Kidney capillary endothelial cell (primary cell): ENCODE measurements around the gene SUN3.
A peak's percentile ranks its signal among the peaks of the same experiment; 100 is the strongest.

Source experiments
- DNase-seq: peaks from one replicate; pipeline ENCODE4 v3.0.0-alpha.2; 2018; ENCODE audit warnings: low spot score

SUN3 gene

DNA sequence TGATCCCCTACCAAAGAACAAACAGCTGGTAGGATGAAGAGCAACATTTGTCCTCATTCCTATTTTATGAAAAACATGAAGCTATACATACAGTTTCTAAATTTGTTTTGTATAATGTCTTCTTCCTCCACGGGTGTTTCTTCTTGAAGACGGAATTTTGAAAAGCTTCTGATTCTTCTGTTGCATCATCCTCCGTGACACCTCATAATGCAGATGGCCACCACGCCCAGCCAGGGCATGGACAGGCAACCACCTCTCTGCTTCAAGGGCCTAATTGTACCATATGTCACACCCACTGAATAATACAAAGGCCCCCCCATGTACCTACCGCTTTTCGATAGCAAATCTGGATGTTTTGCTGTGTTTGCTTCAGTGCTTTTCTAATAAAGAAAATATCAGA is at the start of gene SUN3:
Gene SUN3, minus strand, starts transcription at position 170 of the 400 bp plus-strand sequence. Its CDS starts 169 bp downstream, at position 1.
- no peak for DNase-seq

- DNase-seq: no peak
Observed at GRCh38 chr7:48078470-48078869, 49.6 kb upstream of the SUN3 start.

DNA sequence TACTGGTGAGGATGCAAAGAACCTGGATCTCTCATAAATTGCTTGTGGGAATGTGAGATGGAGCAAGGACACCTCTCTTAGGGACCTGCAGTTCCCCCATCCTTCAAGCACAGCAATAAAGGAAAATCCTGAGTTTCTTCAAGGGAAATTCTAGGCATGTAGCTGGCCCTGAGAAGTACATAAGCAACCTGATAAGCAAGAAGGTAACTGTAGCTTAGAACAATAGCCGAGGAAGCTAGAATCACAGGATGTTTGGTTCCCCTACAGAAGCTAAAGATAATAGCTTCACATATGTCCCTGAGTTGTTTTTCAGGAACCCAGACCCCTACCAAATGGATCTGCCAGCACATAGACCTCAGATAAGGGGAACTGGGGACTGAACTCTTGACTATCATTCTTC is 48.5 kb upstream of the SUN3 start:
- no peak for DNase-seq

DNA sequence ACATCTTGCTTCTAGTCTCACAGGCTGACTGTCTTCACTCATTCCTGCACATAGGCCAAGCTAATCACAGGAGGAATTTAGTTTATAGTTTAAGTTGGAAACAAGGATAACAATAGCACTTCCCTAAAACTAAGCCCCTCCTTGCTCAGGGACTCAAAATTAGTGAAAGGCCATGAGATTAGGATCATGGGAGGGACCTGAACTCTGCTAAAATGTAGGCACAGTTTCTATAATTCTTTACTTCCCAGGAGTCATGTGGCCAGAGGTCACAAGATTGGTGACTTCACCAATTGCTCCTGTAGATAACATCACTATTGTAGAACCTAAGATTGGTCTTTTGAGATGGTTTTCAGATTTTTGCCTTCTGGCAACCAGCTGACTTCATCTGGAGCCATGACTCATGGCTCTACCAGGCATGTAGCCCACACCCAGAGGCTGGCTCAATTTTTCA is 45.3 kb upstream of the SUN3 start:
- no peak for DNase-seq

- no peak for DNase-seq
Observed at GRCh38 chr7:48067475-48067874, 38.6 kb upstream of the SUN3 start.

- no peak for DNase-seq
Observed at GRCh38 chr7:48063985-48064384, 35.1 kb upstream of the SUN3 start.

DNA sequence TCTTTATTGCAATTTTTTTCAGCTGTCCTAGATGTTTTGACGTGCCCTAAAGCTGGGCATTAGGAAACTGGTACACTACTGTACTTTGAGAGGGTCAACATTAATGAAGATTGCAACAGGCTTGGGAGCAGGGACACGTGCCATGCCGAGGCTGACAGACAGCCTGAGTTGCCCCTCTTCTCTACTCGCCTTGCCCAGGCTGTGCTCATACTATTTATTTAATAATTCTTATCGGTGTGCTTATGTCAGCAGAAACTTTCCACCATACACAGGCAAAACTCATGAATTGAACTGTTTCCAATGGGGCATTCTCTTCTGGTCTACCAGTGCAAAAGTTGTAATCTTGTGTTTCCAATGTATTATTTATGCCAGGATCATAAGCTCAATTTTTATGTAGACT is 30.8 kb upstream of the SUN3 start:
- no peak for DNase-seq

- DNase-seq: no peak
Observed at GRCh38 chr7:48058990-48059389, 30.1 kb upstream of the SUN3 start.

- no peak for DNase-seq
Observed at GRCh38 chr7:48053736-48054135, 24.8 kb upstream of the SUN3 start.

- DNase-seq: no peak
Observed at GRCh38 chr7:48052748-48053147, 23.8 kb upstream of the SUN3 start.

GRCh38 chr7:48049850-48050249 is 20.9 kb upstream of the SUN3 start:
- DNase-seq: no peak

DNA sequence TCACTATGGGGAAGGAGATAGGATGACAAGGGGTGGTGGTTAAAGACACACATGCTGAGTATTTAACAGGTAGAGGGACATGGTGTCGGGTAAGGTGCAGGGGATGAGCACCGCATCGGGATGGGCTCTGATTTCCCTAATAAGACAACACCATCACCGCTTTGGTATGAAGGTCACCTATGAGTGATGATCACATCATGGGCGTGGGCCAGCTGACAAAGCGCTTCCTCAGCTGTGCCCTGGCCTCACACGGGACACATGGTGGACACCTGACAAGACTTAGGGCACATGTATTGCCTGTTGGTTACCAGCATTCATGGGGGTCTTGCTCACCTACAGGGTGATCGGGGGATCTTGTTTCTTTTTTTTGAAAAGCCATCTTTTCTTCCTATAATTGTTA is 19.2 kb upstream of the SUN3 start:
- no peak for DNase-seq

GRCh38 chr7:48046458-48046857 is 17.6 kb upstream of the SUN3 start:
- DNase-seq: no peak

GRCh38 chr7:48045195-48045765 is 16.4 kb upstream of the SUN3 start:
- DNase-seq: no peak

GRCh38 chr7:48042636-48043035 is 13.7 kb upstream of the SUN3 start:
- no peak for DNase-seq

- peak; percentile 36 for DNase-seq
Observed at GRCh38 chr7:48042216-48042615, 13.3 kb upstream of the SUN3 start.

DNA sequence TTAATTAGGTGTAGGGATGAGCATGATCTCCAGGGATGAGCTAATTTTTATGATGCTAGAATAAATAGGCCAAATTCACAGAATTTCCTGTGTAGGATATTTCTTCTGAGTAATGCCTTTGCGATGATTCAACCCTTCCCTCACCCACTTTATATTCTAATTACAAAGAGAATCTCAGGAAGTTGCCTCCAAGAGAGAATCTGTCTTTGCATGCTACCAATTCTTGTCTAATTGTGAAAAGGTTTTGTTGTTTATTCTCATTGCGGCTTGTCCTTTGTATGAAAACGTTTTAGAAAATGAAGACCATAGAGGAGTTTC is 12.7 kb upstream of the SUN3 start:
- DNase-seq: peak; percentile 79

- no peak for DNase-seq
Observed at GRCh38 chr7:48040944-48041652, 12.2 kb upstream of the SUN3 start.

DNA sequence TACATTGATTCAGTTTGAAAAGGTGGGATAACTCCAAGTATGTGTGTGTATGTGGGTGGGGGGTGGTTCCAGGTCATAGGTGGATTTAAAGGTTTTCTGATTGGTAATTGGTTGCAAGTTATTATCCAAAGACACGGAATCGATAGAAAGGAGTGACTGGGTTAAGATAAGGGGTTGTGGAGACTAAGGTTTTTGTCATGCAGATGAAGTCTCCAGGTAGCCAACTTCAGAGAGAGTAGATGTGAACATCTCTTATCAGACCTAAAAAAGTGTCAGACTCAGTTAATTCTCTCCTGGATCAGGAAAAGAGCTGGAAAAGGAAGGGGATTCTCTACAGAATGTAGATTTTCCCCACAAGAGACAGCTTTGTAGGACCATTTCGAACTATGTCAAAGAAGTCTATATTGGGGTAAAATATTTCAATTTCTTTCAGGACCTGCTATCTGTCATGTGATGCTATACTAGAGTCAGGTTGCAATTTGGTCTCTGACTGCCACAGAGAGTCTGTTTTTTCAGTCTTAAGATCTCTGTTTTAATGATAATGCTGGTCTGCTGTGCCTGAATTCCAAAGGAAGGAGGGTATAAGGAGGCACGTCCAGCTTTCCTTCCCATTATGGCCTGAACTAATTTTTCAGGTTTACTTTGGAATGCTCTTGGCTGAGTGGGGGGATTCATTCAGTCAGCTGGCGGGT is 10.1 kb upstream of the SUN3 start:
- DNase-seq: no peak

DNA sequence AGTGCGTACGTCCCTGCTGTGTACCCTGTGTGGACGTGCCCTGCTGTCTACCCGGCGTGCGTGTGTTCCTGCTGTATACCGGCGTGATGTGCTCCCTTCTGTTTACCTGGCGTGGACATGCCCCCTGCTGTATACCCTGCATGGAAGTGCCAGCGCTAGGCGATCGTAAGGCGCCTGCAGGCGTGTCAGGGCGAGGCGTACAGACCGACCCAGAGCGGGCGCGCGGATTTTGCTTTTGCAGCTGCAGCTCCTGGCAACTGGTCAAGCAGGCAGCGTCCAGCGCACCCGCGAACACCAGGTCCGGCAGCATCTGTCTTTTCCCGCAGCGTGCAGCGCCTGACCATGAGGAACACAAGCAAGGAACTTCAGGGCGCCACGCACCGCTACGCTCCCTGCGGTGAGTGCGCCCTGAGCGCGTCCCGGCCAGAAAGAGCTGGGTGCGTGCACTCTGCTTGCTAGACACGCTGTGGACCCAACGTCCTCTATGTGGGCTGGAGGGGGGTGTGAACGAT is 7.1 kb upstream of the SUN3 start:
- no peak for DNase-seq

- DNase-seq: peak; percentile 83
Observed at GRCh38 chr7:48035301-48035966, 6.5 kb upstream of the SUN3 start, which contains the start of gene C7orf57. TSS of gene C7orf57 (plus strand) at chr7:48035543. CDS start at chr7:48036309, 766 bp downstream.

DNA sequence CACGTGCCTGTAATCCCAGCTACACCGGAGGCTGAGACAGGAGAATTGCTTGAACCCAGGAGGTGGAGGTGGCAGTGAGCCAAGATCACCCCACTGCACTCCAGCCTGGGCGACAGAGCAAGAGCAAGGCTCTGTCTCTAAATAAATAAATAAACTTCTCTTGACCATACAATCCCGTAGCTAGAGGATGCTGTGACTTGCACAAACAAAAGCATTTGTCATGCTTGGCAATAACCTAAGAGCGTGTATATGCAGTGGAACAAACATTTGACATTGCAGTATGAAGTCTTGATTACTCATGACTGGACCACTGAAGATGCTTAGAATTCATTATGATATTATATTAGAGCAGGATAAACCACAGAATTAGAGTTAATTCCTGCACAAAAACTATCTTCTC is 5.0 kb upstream of the SUN3 start:
- DNase-seq: no peak

- DNase-seq: no peak
Observed at GRCh38 chr7:48031111-48031510, 2.2 kb upstream of the SUN3 start.
